Measurements from ENCODE around the gene GPR101. TPM values are rescaled to one million over a fixed set of nuclear protein-coding genes. Genes with fewer than 3 reads are reported as not detected.

GPR101 gene
- total RNA-seq, 1 experiment from 2014 or later, result not detected

DNA sequence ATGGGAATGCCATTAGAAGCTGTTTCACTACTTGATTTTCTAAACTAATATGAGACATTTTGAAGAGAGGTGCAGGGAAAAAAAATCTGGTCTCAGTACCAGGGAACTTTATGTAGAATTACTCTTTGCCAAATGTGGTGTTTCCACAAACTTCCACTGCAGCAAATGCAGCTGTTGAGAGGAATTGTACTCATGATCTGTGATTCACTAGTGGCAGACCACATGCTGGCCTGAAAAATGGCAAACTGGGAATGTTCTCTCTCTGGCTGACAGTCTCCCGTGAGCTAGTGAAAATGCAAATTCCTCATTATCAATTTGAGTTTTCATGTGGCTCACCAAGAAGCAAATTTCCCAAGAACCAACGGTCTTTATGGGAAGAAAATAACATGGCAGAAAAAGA, 37.8 kb upstream of the GPR101 start:
- no peaks in the 10 kb centered on the region for H3K9me3 Mint-ChIP-seq (ENCODE audit: unreplicated experiment)
- intact Hi-C loops (cut with micrococcal nuclease; ENCODE audit: unreplicated experiment), result no loop called here
- H3K36me3 ChIP-seq (ENCODE audit: control insufficient read depth, insufficient read depth, low read length), result no peaks in the 10 kb centered on the region
- TF ChIP-seq, protein P1, sequence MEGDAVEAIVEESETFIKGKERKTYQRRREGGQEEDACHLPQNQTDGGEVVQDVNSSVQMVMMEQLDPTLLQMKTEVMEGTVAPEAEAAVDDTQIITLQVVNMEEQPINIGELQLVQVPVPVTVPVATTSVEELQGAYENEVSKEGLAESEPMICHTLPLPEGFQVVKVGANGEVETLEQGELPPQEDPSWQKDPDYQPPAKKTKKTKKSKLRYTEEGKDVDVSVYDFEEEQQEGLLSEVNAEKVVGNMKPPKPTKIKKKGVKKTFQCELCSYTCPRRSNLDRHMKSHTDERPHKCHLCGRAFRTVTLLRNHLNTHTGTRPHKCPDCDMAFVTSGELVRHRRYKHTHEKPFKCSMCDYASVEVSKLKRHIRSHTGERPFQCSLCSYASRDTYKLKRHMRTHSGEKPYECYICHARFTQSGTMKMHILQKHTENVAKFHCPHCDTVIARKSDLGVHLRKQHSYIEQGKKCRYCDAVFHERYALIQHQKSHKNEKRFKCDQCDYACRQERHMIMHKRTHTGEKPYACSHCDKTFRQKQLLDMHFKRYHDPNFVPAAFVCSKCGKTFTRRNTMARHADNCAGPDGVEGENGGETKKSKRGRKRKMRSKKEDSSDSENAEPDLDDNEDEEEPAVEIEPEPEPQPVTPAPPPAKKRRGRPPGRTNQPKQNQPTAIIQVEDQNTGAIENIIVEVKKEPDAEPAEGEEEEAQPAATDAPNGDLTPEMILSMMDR (IDR thresholded peaks at IDR 0.05; ENCODE audit: insufficient read depth in 1 of 2, low read depth in 1 of 2, low read length in 1 of 2, severe bottlenecking in 1 of 2, unreplicated experiment in 1 of 2), result no peak
- POLR2A ChIA-PET, result no interaction called here
- H3K36me3 Mint-ChIP-seq (ENCODE audit: insufficient read depth, unreplicated experiment), result no peaks in the 10 kb centered on the region
- no peak overlapping the region for H3K27ac Mint-ChIP-seq (ENCODE audit: unreplicated experiment)
- no peaks in the 10 kb centered on the region for H3K27me3 ChIP-seq (replicated peaks; ENCODE audit: control insufficient read depth, insufficient read depth, low read length)
- no peak overlapping the region for H3K4me3 Mint-ChIP-seq (ENCODE audit: unreplicated experiment)
- no peaks in the 10 kb centered on the region for H3K4me1 Mint-ChIP-seq (ENCODE audit: low read depth, unreplicated experiment)
- no peaks in the 10 kb centered on the region for H3K4me1 ChIP-seq
- no TSS peak for BruUV-seq (replicated peaks)
- CTCF ChIA-PET, result no interaction called here
- DNase-seq, result no peak
- H3K4me3 ChIP-seq (ENCODE audit: low read depth, low read length), result no peak overlapping the region
- no peaks in the 10 kb centered on the region for H3K9me3 ChIP-seq
- H3K27me3 Mint-ChIP-seq (ENCODE audit: insufficient read depth, unreplicated experiment), result peaks cover 7% of the 10 kb centered on the region

DNA sequence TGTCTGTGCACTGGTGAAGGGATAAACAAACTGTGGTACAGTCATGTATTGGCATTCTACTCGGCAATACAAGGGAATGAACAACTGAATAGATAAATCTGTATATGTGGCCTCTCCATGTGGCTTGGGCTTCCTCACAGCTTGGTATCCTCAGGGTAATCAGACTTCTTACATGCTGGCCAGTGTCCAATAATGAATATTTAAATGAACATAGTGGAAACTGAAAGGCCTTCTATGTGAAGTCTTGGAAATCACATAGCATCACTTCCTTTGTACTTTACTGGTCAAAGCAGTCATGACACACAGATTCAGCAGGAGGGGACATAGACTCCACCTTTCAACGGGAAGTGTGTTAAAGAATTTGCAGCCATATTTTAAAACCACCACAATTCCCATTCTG, 33.4 kb upstream of the GPR101 start:
- TF ChIP-seq, protein P1 (IDR thresholded peaks at IDR 0.05; ENCODE audit: insufficient read depth in 1 of 2, low read depth in 1 of 2, low read length in 1 of 2, severe bottlenecking in 1 of 2, unreplicated experiment in 1 of 2), result no peak
- Histone ChIP-seq H3K9me3 (no peaks in the 10 kb centered on the region), H3K27me3 (replicated peaks; ENCODE audit: control insufficient read depth, insufficient read depth, low read length) (no peaks in the 10 kb centered on the region), H3K4me3 (ENCODE audit: low read depth, low read length) (no peak overlapping the region), H3K36me3 (ENCODE audit: control insufficient read depth, insufficient read depth, low read length) (no peaks in the 10 kb centered on the region), H3K4me1 (no peaks in the 10 kb centered on the region)
- peaks cover 11% of the 10 kb centered on the region for H3K27me3 Mint-ChIP-seq (ENCODE audit: insufficient read depth, unreplicated experiment)
- H3K9me3 Mint-ChIP-seq (ENCODE audit: unreplicated experiment), result no peaks in the 10 kb centered on the region
- intact Hi-C loops (cut with micrococcal nuclease; ENCODE audit: unreplicated experiment), result no loop called here
- ChIA-PET POLR2A (no interaction called here), CTCF (no interaction called here)
- no peak for DNase-seq
- no peak overlapping the region for H3K4me3 Mint-ChIP-seq (ENCODE audit: unreplicated experiment)
- BruUV-seq (replicated peaks), result no TSS peak
- no peaks in the 10 kb centered on the region for H3K4me1 Mint-ChIP-seq (ENCODE audit: low read depth, unreplicated experiment)
- no peaks in the 10 kb centered on the region for H3K36me3 Mint-ChIP-seq (ENCODE audit: insufficient read depth, unreplicated experiment)
- H3K27ac Mint-ChIP-seq (ENCODE audit: unreplicated experiment), result no peak overlapping the region

DNA sequence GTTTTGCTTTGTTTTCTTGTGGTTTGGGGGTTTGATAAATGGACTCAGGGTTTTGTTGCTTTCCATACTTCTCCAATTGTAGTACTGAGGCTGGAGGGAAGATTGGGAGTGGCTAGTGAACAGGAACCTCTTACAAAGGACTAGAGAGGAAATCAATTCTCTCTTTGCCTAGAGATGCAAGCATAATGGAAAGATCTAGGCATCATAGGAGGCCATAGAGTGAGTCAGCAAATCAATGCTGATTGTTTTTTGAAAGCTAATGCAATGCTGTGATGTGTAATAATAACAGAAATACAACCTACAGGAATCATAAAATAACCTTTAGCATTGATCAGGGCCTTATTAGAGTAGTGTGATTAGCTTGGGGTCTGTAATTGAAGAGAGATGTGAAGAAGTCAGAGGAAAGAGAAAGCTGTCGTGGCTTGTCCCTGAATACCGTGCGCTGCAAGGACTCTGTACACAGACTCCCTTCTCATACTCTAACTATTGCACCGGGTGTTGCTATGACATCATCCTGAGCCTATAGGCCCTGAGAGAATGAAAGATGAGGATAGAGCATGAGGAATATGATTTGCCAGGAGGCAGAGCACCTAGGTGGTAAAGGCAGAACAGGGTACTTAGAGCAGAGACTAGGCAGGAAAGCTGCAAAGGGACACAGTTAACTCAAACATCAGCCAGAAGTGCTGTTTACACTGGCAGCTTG, 29.3 kb upstream of the GPR101 start:
- H3K9me3 ChIP-seq, result no peaks in the 10 kb centered on the region
- ChIA-PET POLR2A (no interaction called here), CTCF (no interaction called here)
- TF ChIP-seq, protein P1 (IDR thresholded peaks at IDR 0.05; ENCODE audit: insufficient read depth in 1 of 2, low read depth in 1 of 2, low read length in 1 of 2, severe bottlenecking in 1 of 2, unreplicated experiment in 1 of 2), result no peak
- H3K27ac Mint-ChIP-seq (ENCODE audit: unreplicated experiment), result no peak overlapping the region
- BruUV-seq (replicated peaks), result no TSS peak
- no peak for DNase-seq
- no peaks in the 10 kb centered on the region for H3K4me1 ChIP-seq
- peaks cover 12% of the 10 kb centered on the region for H3K27me3 Mint-ChIP-seq (ENCODE audit: insufficient read depth, unreplicated experiment)
- intact Hi-C loops (cut with micrococcal nuclease; ENCODE audit: unreplicated experiment), result no loop called here
- H3K4me3 ChIP-seq (ENCODE audit: low read depth, low read length), result no peak overlapping the region
- H3K36me3 ChIP-seq (ENCODE audit: control insufficient read depth, insufficient read depth, low read length), result no peaks in the 10 kb centered on the region
- no peak overlapping the region for H3K4me3 Mint-ChIP-seq (ENCODE audit: unreplicated experiment)
- H3K9me3 Mint-ChIP-seq (ENCODE audit: unreplicated experiment), result no peaks in the 10 kb centered on the region
- no peaks in the 10 kb centered on the region for H3K36me3 Mint-ChIP-seq (ENCODE audit: insufficient read depth, unreplicated experiment)
- H3K4me1 Mint-ChIP-seq (ENCODE audit: low read depth, unreplicated experiment), result no peaks in the 10 kb centered on the region
- no peaks in the 10 kb centered on the region for H3K27me3 ChIP-seq (replicated peaks; ENCODE audit: control insufficient read depth, insufficient read depth, low read length)

Data from Caco-2 (cell line).